Omental fat pad (tissue), 4 donors: Measurements from ENCODE around the gene PRDM16. TPM values are rescaled to one million over a fixed set of nuclear protein-coding genes. Genes with fewer than 3 reads are reported as not detected.

ENCODE experiments used
- ATAC-seq: fragments of 150-250 bp; one replicate; pipeline ENCODE4 v1.9.1; 2016; ENCODE audit warnings: mild to moderate bottlenecking, moderate library complexity; ENCODE audit not compliant: low FRiP score
- DNase-seq: peaks from one replicate; pipeline ENCODE4 v3.0.0-alpha.2; 2019; ENCODE audit warnings: low spot score
- total RNA-seq, 4 donors: library from RNA; depleted of rRNA; stranded (reverse); fragments of >200 nt; gene quantifications; one replicate each; pipeline ENCODE4 v1.1.0, GENCODE V29; 2016
- TF ChIP-seq, protein P1 (sequence below), 3 donors: fragments of 450-650 bp; IDR thresholded peaks; one replicate each; pipeline ENCODE4 v1.5.1; 2016 to 2017; ENCODE audit warnings: antibody characterized with exemption in 3 of 3, mild to moderate bottlenecking in 3 of 3, moderate library complexity in 2 of 3

Gene PRDM16
- total RNA-seq, 4 donors from 2014 or later = 0.19 to 3.8 (median 1.8) TPM

DNA sequence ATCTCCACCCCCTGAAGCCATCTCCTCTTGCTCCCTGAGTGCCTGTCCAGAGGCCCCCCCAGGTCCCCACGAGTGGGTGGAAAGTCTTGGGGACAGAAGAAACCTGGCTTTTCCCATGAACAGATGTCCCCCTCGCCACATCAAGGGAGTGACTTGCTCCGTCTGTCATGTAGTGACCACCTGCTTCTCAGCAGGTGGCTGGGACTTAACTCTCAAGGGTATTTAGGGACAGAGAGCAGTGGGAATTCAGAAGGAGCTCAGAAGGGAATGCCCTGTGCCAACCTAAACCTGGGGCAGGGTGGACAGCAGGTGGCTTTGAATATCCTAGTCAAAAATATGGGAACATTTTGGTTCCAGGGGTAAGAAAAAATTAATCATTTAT is 139.8 kb downstream of the PRDM16 start:
- DNase-seq (no peak), ATAC-seq (no peak)
- TF ChIP-seq, protein P1, sequence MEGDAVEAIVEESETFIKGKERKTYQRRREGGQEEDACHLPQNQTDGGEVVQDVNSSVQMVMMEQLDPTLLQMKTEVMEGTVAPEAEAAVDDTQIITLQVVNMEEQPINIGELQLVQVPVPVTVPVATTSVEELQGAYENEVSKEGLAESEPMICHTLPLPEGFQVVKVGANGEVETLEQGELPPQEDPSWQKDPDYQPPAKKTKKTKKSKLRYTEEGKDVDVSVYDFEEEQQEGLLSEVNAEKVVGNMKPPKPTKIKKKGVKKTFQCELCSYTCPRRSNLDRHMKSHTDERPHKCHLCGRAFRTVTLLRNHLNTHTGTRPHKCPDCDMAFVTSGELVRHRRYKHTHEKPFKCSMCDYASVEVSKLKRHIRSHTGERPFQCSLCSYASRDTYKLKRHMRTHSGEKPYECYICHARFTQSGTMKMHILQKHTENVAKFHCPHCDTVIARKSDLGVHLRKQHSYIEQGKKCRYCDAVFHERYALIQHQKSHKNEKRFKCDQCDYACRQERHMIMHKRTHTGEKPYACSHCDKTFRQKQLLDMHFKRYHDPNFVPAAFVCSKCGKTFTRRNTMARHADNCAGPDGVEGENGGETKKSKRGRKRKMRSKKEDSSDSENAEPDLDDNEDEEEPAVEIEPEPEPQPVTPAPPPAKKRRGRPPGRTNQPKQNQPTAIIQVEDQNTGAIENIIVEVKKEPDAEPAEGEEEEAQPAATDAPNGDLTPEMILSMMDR (IDR thresholded peaks at IDR 0.05) = no peak

DNA sequence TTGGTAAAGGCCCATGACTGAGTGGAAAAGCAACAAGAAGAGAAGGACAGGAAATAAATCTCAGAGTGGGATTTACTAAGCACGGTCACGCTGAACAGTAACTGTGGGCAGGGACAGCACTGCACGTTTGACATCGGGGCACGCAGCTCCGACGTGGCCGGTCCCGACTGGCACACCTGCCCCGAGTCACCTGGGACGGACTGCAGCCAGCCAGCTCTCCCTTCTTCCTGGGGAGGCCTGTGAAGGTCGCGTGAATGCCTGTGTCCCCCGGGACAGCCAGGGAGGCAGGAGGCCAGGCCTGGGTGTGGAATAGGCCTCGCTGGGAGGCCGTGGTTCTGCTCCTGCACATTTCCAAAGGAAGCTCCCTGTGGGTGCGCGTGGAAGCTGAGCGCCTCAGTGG is 140.2 kb downstream of the PRDM16 start:
- DNase-seq (no peak), ATAC-seq (no peak)
- TF ChIP-seq, protein P1 (IDR thresholded peaks at IDR 0.05) = no peak

DNA sequence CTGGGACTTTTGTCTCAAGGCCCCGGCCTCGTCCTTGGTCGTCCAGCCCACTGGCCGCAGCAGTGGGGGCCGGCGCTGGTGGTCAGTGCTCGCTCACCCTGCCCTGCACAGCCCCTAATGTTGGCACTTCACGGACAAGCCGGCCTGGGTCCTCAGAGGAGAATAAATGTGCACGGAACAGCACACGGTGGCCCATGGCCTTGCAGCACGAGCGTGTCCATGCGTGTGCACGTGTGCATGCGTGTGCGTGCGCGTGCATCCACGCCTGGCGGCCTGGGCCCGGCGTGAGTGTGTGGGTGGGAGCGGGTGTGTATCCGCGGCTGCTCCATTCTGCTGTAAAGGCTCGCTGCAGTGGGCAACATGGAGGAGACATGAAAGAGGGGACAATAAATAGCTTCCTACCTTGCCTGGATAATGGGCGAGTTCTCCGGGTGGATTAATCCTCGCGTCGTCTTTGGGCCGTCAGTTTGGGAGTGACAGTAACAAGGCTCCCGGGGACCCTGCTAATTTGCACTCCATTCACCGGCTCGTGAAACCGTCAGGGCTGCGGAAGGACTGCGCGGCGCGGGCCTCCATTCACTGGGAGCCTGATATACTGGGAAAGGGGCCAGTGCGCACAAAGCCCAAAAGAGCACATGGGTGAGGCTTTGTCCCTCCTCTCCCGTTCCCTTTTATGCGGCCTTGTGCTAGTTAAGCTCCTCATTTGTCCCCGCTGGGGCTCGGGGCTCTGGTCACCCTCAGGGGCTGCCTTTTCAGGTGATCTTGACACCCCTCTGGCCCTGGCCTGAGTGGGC is 142.8 kb downstream of the PRDM16 start:
- TF ChIP-seq, protein P1 (IDR thresholded peaks at IDR 0.05) = no peak
- ATAC-seq (no peak), DNase-seq (no peak)

DNA sequence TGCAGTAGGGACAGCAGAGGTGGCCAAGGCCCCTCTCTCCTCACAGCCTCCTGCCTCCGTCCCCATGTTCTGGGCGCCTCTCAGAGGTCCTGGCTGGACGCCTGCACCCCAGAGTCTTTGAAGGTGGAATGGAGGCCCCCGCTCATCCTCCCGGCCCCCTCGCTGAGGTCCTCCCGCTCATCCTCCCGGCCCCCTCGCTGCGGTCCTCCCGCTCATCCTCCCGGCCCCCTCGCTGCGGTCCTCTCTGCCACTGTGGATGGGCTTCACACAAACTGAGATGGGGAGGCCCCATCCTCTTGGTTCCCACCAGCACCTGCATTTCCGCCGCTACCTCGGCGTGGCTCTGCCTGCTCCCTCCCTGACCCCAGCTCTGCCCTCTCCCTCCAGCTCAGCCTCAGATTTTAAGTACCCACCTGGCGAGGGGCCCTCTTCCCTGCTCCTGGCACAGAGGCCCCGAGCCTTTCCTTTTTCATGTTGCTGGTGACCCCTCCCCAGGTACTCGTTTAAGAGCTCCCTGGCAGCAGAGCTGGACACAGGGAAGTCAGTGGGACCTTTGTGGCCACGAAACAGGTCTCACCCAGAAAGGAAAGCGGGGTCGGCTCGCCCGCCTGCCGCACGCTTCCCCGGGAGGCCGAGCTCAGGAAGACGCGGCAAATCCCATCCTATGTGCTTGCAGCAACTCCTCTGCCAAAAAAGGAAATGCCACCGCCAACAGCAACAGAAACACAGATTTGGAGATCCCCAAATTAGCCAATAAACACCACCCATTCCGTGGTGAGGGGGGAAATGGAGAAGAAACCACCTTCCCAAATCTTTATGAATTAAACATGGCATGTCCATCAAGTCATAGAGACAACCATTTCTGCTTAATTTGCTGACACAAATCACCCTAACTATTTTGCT is 143.7 kb downstream of the PRDM16 start:
- TF ChIP-seq, protein P1 (IDR thresholded peaks at IDR 0.05) = no peak
- ATAC-seq = no peak
- no peak for DNase-seq

DNA sequence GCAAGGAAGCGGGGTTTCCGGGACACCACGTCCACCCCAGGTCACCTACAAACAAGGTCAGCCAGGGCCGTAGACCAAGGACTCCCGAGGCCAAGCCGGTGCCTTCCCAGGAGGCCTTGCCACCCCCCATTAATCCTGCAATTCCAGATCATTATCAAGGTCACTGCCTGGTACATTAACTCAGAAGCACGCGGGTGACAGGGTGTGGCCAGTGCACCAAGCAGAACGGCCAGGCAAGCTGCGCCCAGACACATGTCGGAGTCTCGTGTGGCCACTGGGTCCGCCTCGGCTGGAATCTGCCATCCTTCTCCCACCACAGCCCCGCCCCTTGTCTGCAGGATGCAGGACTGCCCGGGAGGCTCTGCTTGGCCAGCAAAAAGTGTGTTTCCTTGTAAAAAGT is 144.7 kb downstream of the PRDM16 start:
- TF ChIP-seq, protein P1 (IDR thresholded peaks at IDR 0.05) = no peak
- DNase-seq = no peak
- ATAC-seq = no peak

DNA sequence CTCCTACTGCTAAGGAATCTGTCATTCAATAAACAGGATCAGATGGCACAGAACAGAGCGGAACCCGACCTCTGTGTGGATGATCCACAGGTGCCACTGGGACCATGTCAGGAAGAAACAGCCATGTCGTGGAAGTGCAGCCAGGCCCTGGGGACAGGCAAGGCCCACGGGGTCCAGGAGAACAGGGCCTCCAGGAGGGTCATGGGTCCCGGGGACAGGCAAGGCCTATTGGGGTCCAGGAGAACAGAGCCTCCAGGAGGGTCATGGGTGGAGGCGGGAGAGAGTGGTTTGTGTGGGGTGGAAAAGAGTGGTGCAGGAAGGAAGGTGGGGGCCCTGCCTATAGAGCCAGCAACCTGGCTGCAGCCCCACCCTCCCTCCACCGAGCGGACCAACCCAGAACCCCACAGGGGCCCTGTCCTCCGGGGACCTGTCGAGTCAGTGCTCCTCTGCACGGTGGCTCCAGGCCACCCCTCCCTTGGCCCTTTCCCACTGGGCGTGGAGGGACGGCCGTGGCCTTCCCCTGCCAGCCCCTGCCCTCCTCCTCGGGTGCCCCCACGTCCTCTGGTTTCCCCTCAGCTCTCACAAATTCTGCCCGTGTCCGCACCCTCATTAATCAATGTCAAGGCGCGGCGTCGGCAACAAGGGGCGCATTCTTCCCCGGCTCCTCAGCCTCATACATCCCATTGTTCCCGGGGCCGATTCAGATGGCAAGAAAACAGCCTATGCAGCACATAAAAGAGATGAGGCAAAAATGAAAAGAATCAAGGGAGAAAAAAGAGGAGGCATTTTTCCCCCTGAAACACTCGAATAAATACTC is 146.4 kb downstream of the PRDM16 start:
- TF ChIP-seq, protein P1 (IDR thresholded peaks at IDR 0.05) = no peak
- ATAC-seq (peak; percentile 54), DNase-seq (no peak)
